ENCODE results near the gene LEAP2. TPM values are rescaled to one million over a fixed set of nuclear protein-coding genes. Genes with fewer than 3 reads are reported as not detected.
A peak's percentile ranks its signal among the peaks of the same experiment; 100 is the strongest.

Gene LEAP2
- total and polyA plus RNA-seq, 10 of the 15 experiments (the other 5 are each of a cell fraction or from before 2014, with no cell fraction given): 1.9 to 8.8 (median 2.3) TPM

GRCh38 chr5:132825033-132825833 is 48.2 kb upstream of the LEAP2 start (continued):
- TF ChIP-seq, protein P1, sequence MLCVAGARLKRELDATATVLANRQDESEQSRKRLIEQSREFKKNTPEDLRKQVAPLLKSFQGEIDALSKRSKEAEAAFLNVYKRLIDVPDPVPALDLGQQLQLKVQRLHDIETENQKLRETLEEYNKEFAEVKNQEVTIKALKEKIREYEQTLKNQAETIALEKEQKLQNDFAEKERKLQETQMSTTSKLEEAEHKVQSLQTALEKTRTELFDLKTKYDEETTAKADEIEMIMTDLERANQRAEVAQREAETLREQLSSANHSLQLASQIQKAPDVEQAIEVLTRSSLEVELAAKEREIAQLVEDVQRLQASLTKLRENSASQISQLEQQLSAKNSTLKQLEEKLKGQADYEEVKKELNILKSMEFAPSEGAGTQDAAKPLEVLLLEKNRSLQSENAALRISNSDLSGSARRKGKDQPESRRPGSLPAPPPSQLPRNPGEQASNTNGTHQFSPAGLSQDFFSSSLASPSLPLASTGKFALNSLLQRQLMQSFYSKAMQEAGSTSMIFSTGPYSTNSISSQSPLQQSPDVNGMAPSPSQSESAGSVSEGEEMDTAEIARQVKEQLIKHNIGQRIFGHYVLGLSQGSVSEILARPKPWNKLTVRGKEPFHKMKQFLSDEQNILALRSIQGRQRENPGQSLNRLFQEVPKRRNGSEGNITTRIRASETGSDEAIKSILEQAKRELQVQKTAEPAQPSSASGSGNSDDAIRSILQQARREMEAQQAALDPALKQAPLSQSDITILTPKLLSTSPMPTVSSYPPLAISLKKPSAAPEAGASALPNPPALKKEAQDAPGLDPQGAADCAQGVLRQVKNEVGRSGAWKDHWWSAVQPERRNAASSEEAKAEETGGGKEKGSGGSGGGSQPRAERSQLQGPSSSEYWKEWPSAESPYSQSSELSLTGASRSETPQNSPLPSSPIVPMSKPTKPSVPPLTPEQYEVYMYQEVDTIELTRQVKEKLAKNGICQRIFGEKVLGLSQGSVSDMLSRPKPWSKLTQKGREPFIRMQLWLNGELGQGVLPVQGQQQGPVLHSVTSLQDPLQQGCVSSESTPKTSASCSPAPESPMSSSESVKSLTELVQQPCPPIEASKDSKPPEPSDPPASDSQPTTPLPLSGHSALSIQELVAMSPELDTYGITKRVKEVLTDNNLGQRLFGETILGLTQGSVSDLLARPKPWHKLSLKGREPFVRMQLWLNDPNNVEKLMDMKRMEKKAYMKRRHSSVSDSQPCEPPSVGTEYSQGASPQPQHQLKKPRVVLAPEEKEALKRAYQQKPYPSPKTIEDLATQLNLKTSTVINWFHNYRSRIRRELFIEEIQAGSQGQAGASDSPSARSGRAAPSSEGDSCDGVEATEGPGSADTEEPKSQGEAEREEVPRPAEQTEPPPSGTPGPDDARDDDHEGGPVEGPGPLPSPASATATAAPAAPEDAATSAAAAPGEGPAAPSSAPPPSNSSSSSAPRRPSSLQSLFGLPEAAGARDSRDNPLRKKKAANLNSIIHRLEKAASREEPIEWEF (IDR thresholded peaks at IDR 0.05; ENCODE audit: insufficient replicate concordance, low read depth, low read length): no peak
- TF ChIP-seq ATF2 (IDR thresholded peaks at IDR 0.05; ENCODE audit: low read length) (no peak), IKZF1 (conservative IDR thresholded peaks at IDR 0.05) (peak; percentile 55; the same call in 1 of the 2 replicates), RAD21 (IDR thresholded peaks at IDR 0.05; ENCODE audit: insufficient read depth, low read depth, low read length) (no peak)

Data from GM12878 (cell line).